Vagina (tissue), 2 donors: ENCODE results near the gene SAFB. TPM values are rescaled to one million over a fixed set of nuclear protein-coding genes. Genes with fewer than 3 reads are reported as not detected.
"Not testable (repeated sequence)": the region's sequence is repeated elsewhere in the genome, so short reads cannot be mapped to it uniquely, and the experiment has no call there.

ENCODE experiments used
- DNase-seq, 2 donors: peaks; one replicate each; pipeline ENCODE4 v3.0.0-alpha.2; 2017; ENCODE audit errors: extremely low spot score in 2 of 2
- H3K27ac ChIP-seq: fragments of 200-600 bp; sonication (generic); one replicate; pipeline ENCODE4 v1.5.1; 2019
- H3K27me3 ChIP-seq: fragments of 200-600 bp; sonication (generic); one replicate; pipeline ENCODE4 v1.5.1; 2019
- H3K36me3 ChIP-seq, 2 donors: fragments of 200-600 bp; sonication (generic); one replicate each; pipeline ENCODE4 v1.5.1; 2017 to 2019
- H3K4me1 ChIP-seq: fragments of 200-600 bp; sonication (generic); one replicate; pipeline ENCODE4 v1.5.1; 2019
- H3K4me3 ChIP-seq, 2 donors: fragments of 200-600 bp; sonication (generic); 1 replicate in 1 of 2; 2 replicates in 1 of 2; pipeline ENCODE4 v1.5.1; 2016 to 2019
- H3K9me3 ChIP-seq: fragments of 200-600 bp; sonication (generic); one replicate; pipeline ENCODE4 v1.5.1; 2019
- POLR2A ChIP-seq, 2 donors: fragments of 450-650 bp; IDR thresholded peaks; one replicate each; pipeline ENCODE4 v1.6.1; 2017; ENCODE audit warnings: antibody characterized with exemption in 2 of 2, mild to moderate bottlenecking in 2 of 2, moderate library complexity in 2 of 2
- POLR2AphosphoS5 ChIP-seq, 2 donors: sonication (generic); formaldehyde crosslinking; IDR thresholded peaks; one replicate each; pipeline ENCODE4 v1.9.0; 2017; ENCODE audit warnings: antibody characterized with exemption in 2 of 2, mild to moderate bottlenecking in 2 of 2, low read depth in 1 of 2; ENCODE audit not compliant: insufficient read depth in 1 of 2
- intact Hi-C: fragments of 100-400 bp; cut with DNase I; formaldehyde crosslinking; loops from one replicate; pipeline ENCODE4 v1.15.1; 2023
- total RNA-seq: library from RNA; depleted of rRNA; stranded (reverse); fragments of >200 nt; gene quantifications from one replicate; pipeline ENCODE4 v1.2.3, GENCODE V29; 2016
- TF ChIP-seq, protein P1 (sequence below), 3 experiments: fragments of 450-650 bp in 2 of 3; fragments of 200-600 bp in 1 of 3; sonication (generic) in 1 of 3; IDR thresholded peaks; one replicate each; pipeline ENCODE4 v1.5.1; 2017 to 2019; ENCODE audit warnings: antibody characterized with exemption in 3 of 3, mild to moderate bottlenecking in 2 of 3, moderate library complexity in 2 of 3

SAFB gene
- total RNA-seq, 1 donor from 2014 or later = 145 TPM

GRCh38 chr19:5684694-5685430, 62.0 kb downstream of the SAFB start:
- H3K9me3 ChIP-seq = no peaks in the 10 kb centered on the region
- intact Hi-C loops = loop anchor here (5.0 kb wide), 1 partner anchor 63 kb away; the partner anchor contains the start of genes SAFB and SAFB2
- peaks cover 20% of the 10 kb centered on the region for H3K4me1 ChIP-seq
- no peak for DNase-seq
- H3K27me3 ChIP-seq = no peaks in the 10 kb centered on the region
- TF ChIP-seq POLR2A (IDR thresholded peaks at IDR 0.05) (no peak), POLR2AphosphoS5 (IDR thresholded peaks at IDR 0.05; ENCODE audit: insufficient read depth in 1 of 2, low read depth in 1 of 2) (no peak)
- TF ChIP-seq, protein P1, sequence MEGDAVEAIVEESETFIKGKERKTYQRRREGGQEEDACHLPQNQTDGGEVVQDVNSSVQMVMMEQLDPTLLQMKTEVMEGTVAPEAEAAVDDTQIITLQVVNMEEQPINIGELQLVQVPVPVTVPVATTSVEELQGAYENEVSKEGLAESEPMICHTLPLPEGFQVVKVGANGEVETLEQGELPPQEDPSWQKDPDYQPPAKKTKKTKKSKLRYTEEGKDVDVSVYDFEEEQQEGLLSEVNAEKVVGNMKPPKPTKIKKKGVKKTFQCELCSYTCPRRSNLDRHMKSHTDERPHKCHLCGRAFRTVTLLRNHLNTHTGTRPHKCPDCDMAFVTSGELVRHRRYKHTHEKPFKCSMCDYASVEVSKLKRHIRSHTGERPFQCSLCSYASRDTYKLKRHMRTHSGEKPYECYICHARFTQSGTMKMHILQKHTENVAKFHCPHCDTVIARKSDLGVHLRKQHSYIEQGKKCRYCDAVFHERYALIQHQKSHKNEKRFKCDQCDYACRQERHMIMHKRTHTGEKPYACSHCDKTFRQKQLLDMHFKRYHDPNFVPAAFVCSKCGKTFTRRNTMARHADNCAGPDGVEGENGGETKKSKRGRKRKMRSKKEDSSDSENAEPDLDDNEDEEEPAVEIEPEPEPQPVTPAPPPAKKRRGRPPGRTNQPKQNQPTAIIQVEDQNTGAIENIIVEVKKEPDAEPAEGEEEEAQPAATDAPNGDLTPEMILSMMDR (IDR thresholded peaks at IDR 0.05) = no peak
- no peaks in the 10 kb centered on the region for H3K36me3 ChIP-seq
- H3K27ac ChIP-seq = no peak overlapping the region
- H3K4me3 ChIP-seq = no peak overlapping the region

- intact Hi-C loops = loop anchor here (5.0 kb wide), 1 partner anchor 64 kb away; the partner anchor contains the start of genes SAFB and SAFB2
- peak overlapping the region; percentile 56 to 59 for H3K4me3 ChIP-seq
- H3K27ac ChIP-seq = peak overlapping the region; percentile 67
- H3K9me3 ChIP-seq = no peaks in the 10 kb centered on the region
- peaks cover 20% of the 10 kb centered on the region for H3K4me1 ChIP-seq
- no peaks in the 10 kb centered on the region for H3K36me3 ChIP-seq
- TF ChIP-seq POLR2AphosphoS5 (IDR thresholded peaks at IDR 0.05; ENCODE audit: insufficient read depth in 1 of 2, low read depth in 1 of 2) = no peak
- TF ChIP-seq POLR2A (IDR thresholded peaks at IDR 0.05) = no peak
- TF ChIP-seq, protein P1 (IDR thresholded peaks at IDR 0.05) = no peak
- no peak for DNase-seq
- no peaks in the 10 kb centered on the region for H3K27me3 ChIP-seq
These were observed 63.4 kb downstream of the SAFB start for GRCh38 chr19:5686326-5686646.

DNA sequence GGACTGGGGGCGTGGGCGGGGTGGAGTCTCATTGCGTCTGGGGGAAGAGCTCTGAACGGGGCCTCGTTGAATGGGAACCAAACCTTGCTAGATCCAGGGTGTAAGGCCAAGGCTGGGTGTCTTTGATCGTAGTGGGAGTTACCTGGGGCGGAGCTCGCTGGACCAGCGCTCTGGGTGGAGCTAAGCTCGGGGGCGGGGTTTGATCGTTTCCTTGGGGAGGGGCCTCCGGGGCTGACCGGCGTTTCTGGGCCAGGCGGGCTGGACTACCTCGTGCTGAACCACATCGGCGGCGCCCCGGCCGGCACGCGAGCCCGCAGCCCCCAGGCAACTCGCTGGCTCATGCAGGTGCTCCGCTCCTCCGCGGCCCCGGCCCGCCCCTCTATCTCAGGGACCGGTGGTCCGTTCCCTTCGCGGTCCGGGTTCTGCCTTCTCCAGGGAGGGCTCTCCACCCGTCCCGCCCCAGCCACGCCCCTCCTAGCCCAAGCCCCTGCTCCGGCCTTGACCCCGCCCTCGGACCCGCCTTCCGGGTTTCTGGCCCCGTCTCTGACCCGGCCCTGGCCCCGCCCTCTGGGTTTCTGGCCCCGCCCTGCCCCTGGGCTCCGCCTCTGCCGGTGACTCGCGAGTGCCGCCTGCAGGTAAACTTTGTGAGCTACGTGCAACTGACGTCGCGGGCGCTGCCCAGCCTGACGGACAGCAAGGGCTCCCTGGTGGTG, 63.9 kb downstream of the SAFB start:
- H3K27ac ChIP-seq = peak overlapping the region; percentile 67
- TF ChIP-seq POLR2AphosphoS5 (IDR thresholded peaks at IDR 0.05; ENCODE audit: insufficient read depth in 1 of 2, low read depth in 1 of 2) (peak; percentile 29 to 71), POLR2A (IDR thresholded peaks at IDR 0.05) (peak in 1 of 2 donors; percentile 10)
- TF ChIP-seq, protein P1 (IDR thresholded peaks at IDR 0.05) = peak; percentile 37 to 73 (median 50)
- H3K4me3 ChIP-seq = peak overlapping the region; percentile 56 to 59
- H3K27me3 ChIP-seq = no peaks in the 10 kb centered on the region
- no peaks in the 10 kb centered on the region for H3K9me3 ChIP-seq
- DNase-seq = no peak
- intact Hi-C loops = loop anchor here (5.0 kb wide), 1 partner anchor 65 kb away; the partner anchor contains the start of genes SAFB and SAFB2
- no peaks in the 10 kb centered on the region for H3K36me3 ChIP-seq
- H3K4me1 ChIP-seq = peaks cover 23% of the 10 kb centered on the region

DNA sequence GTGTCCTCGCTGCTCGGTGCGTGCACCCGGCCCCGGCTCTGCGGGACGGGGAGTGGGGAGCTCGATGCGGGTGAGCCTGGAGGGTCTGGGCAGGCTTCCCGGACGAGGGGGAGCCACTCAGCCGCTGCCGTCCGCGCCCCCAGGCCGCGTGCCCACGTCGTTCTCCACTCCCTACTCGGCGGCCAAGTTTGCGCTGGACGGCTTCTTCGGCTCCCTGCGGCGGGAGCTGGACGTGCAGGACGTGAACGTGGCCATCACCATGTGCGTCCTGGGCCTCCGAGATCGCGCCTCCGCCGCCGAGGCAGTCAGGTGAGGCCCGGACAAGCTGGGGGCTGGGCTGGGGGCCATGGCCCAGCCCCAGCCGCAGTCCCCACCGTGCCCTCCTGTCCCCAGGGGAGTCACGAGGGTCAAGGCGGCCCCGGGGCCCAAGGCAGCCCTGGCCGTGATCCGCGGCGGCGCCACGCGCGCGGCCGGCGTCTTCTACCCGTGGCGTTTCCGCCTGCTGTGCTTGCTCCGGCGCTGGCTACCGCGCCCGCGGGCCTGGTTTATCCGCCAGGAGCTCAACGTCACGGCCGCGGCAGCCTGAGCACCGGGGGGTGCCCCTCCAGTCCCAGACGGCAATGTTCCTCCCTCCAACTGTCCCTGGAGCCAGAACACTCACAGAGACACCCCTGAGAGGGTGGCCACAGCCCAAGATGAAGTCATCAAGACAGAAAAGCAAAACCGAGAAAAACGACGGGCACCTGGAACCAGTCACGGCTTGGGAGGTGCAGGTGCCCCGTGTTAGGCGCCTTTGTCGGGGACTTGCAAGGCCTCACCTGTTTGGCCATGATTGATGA, 64.7 kb downstream of the SAFB start:
- Histone ChIP-seq H3K4me3 (peak overlapping the region; percentile 56 to 59), H3K36me3 (peaks cover 0 to 4% of the 10 kb centered on the region in 2 donors), H3K27ac (peak overlapping the region; percentile 67), H3K27me3 (no peaks in the 10 kb centered on the region), H3K9me3 (no peaks in the 10 kb centered on the region), H3K4me1 (peaks cover 31% of the 10 kb centered on the region)
- TF ChIP-seq POLR2A (IDR thresholded peaks at IDR 0.05) (no peak), POLR2AphosphoS5 (IDR thresholded peaks at IDR 0.05; ENCODE audit: insufficient read depth in 1 of 2, low read depth in 1 of 2) (no peak)
- TF ChIP-seq, protein P1 (IDR thresholded peaks at IDR 0.05) = peak in 1 of 3 experiments; percentile 5
- intact Hi-C loops = loop anchor here (5.0 kb wide), 1 partner anchor 65 kb away; the partner anchor contains the start of genes SAFB and SAFB2
- no peak for DNase-seq

GRCh38 chr19:5688262-5688881, 65.5 kb downstream of the SAFB start:
- intact Hi-C loops = loop anchor here (5.0 kb wide), 1 partner anchor 66 kb away; the partner anchor contains the start of genes SAFB and SAFB2
- H3K4me3 ChIP-seq, H3K9me3 ChIP-seq, DNase-seq, H3K27ac ChIP-seq, H3K27me3 ChIP-seq: not testable (repeated sequence)
- H3K4me1 ChIP-seq = peaks cover 39% of the 10 kb centered on the region
- H3K36me3 ChIP-seq = peaks cover 0 to 11% of the 10 kb centered on the region in 2 donors
